Medulla oblongata (tissue), 1 donor: ENCODE data around the gene GOLM1.

Experiments
- DNase-seq: peaks from one replicate; pipeline ENCODE4 v3.0.0-alpha.2; 2015; ENCODE audit errors: extremely low spot score

Gene GOLM1

DNA sequence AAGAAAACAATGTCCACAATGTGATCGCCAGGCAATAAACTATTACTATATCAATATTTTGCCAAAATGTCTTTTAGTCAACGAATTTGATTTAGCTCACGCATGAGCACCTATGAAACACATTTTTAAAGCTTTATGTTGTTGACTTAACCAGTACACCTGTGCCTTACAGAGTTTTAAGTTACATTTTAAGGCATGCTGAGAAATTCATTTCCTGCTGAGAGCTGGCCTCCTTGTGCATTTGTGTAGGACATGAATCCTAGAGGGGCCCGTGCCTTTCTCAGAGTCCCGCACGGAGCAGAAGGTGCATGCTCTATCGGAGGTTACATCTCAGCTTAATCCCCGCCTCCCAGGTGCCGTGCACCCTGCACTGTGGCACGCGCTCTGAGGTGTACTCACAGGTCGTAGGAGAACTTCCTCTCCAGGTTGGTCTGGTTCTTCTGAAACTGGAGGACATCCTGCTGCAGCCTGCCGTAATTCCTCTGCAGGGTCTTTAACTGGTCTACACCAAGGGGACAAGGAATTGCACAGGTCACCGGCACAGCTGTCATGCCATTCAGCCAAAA, 53.2 kb downstream of the GOLM1 start:
- DNase-seq, result no peak

DNA sequence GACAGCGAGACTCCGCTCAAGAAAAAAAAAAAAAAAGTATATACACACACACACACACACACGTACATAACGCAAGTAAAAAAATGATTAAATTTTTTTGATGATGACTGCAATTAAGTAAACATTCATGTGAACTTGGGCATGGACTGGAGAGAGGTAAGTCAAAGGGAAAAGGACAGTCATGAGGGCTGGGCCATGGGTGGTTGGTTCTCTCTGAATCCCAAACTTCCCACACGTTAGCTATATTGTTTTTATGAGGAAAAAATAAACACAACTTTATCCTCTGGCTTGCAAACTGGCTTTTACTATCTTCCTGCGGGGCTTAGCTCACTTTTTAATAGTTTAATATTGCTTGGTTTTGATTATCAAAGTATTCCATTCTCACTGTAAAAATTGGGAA, 53.7 kb downstream of the GOLM1 start:
- no peak for DNase-seq

GRCh38 chr9:86043999-86044398, 55.4 kb downstream of the GOLM1 start:
- DNase-seq, result peak; percentile 40

DNA sequence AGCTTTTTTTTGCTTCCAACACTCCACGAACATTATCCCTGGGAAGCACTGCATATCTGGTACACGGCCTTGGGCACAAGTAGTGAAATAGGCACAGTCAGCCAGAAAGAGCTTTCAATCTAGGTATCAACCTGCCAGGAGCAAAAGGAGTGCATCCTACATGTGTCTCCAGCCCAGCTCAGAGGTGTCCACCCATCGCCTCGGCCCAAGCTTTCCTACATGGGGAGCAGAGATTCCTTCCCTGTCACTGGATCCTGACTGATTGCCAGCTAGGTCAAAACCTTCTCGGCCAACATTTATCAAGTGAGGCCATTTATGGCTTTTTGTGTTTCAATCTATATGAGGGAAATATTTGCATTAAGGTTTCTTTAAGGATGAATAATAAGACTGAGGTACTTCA, 55.8 kb downstream of the GOLM1 start:
- DNase-seq, result no peak

- no peak for DNase-seq
Measured at GRCh38 chr9:86042199-86042978, 57.0 kb downstream of the GOLM1 start.

GRCh38 chr9:86041311-86041741, 58.0 kb downstream of the GOLM1 start:
- no peak for DNase-seq

DNA sequence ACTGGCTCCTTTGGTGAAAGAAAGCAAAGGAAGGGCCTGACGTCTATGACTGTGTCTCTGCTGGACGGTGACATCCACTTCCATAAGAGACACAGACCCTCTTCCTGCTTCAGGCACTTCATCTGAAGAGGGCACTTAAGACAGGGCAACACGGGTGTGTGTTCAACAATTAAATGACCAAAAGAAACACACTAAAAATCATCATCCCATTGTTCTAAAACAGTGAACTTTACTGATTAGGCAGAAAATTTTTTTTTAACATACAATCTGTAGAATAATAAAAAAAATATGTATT, 58.5 kb downstream of the GOLM1 start:
- DNase-seq, result no peak

DNA sequence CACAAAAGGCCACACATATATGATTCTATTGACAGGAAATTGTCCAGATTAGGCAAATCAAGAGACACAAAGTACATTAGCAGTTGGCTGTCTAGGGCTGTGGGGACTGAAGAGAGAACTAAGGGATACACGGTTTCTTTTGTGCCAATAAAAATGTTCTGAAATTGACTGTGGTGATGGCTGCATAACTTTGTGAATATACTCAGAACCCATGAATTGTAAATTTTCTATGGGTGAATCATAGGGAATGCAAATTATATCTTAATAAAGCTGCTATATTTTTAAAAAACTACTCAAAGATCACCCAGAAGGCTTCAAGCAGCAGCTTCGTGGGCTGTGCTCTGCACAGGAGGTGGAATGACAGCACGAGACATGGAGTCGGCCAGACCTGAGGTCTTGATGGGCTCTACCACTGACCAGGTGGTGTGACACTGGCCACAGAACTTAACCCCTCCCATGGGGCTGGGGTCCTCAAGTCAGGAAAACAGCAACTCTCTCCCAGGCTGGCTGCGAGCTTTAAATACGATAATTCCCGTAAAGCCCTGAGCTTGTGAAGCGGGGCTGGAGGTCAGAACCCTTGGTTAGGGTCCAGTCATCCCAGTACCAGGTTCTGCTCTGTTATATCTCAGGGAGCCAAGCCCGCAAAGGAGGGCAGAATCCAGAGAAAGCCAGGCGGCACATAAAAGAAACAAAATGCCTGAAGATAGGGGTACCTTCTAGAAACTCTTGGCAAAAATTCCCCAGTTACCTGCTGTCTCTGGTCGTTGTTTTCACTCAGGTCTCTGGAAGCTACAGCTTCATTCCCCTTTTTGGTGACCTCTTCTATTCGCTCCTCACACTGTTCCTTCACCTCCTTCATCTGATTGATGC, 59.1 kb downstream of the GOLM1 start:
- DNase-seq, result no peak

DNA sequence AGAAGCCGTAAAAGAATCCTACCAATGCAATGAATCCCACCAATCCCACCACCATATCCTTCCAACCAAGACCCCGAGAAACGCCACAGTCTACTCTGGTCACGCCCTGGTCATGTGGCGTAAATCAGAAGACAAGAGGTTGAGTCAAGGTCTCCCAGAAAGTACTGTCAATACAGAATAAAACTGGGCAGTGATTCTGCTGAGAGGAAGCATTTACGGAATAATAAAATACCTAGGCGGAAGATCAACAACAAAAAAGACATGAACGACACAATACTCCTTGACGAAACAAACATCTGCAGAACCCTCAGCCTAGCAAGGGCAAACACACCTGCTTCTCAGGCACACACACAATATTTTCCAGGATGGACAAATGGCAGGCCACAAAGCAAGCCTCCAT, 62.8 kb downstream of the GOLM1 start:
- DNase-seq, result no peak

GRCh38 chr9:86035827-86036440, 63.4 kb downstream of the GOLM1 start:
- no peak for DNase-seq

GRCh38 chr9:86034863-86035734, 64.3 kb downstream of the GOLM1 start:
- DNase-seq, result no peak

GRCh38 chr9:86027767-86028166, 71.6 kb downstream of the GOLM1 start:
- DNase-seq, result no peak

DNA sequence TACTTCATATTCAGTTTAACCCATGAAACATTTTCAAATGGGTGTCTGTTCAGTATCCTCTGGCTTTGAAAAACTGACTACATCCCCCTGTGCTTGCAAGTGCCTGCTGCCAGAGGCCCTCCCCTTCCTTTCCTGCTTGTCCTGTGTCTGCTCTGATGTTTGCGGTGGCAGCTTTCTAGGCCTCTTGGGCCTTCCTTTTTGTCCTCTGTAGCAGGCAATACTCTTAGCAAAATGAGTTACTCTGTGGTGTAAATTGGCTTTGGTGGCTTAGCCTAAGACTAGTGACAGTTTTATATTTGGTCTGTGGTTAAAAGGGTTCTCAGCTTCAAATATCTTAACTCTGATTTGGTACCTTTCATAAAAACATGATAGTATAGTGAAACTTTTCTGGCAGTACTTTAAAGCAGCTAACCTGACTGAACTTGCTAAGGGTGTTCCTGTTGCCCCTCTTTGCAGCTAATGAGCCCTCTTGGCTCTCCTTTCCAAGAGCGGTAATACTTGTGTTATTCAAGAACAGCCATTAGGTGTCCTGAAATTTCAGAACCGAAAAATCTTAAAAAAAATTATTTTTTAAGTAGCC, 76.6 kb downstream of the GOLM1 start:
- DNase-seq, result no peak

DNA sequence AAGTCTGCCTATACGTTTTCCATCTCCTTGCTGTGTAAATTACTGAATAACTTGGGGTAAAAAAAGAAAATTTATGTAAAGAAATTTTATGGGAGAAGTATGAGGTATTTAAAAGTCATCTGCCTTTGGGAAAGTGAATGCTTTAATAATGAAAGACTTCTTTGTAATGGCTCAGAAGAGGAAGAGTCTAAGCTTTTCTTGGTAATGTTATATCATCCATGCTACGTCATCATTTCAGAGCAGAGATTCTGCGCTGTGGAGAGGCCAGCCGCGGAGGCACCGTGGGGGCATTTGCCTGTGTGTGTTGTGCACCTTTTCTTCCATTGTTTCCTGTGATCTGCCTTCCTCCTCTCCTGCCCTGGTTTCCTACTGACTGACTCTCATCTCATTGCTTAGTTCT, 78.2 kb downstream of the GOLM1 start:
- DNase-seq, result no peak

DNA sequence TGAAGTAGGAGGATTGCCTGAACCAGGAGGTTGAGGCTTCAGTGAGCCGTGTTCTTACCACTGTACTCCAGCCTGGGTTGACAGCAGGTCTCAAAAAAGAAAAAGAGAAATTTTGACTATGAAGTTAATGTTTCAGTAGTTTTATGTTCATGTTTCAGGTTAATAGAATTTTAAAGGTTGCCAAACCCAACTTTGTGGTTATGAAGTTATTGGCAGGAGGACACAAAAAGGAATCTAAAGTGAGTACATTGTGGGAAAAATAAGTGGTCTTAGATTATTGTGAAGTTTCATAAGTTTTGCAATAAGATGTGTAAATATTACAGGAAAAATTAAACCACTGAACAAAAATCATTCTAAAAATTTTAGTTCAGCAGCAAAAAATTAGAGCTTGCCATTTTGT, 78.6 kb downstream of the GOLM1 start:
- DNase-seq, result no peak

- no peak for DNase-seq
Measured at GRCh38 chr9:86009133-86009532, 90.2 kb downstream of the GOLM1 start.

- DNase-seq, result no peak
Measured at GRCh38 chr9:86005253-86005775, 94.0 kb downstream of the GOLM1 start.

DNA sequence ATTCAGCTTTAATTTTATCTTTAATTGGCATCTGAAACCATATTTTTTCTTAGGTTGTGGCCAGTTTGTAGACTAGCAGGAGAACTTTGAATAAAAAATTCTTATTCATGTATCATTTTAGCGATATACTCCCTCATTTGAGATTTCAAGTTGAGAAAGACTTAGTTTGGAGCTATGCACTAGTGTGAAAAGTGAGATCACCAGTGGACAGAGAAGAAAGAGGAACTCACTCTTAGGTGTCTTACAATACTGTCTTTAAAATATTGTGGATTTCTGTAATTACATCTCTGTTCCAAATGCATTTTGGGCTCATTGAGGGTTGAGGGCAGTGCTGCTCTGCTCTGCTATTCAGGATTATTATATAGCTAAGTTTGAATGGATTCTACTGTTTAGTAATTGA, 103.8 kb downstream of the GOLM1 start:
- DNase-seq, result no peak

- DNase-seq, result no peak
Measured at GRCh38 chr9:85995097-85995496, 104.3 kb downstream of the GOLM1 start.

- no peak for DNase-seq
Measured at GRCh38 chr9:85994191-85994590, 105.2 kb downstream of the GOLM1 start.

DNA sequence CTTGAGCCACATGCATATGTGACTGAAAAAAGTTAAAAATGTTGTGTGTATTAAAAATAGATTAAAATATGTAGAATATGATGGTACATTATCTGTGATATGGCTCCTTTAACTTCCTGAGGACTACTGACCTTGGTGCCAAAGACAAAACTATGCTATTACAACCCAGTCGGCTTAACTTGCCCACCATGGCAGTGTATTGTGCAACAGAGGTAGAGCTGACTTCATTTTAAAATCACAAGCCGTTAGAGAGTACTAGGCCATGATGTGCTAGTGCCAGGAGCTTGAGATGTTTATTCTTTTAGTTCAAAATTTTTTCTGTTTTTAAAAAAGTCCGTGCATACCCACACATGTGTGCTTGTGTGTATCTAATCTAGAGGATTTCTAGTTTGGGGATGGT, 112.1 kb downstream of the GOLM1 start:
- no peak for DNase-seq
